T47D (cell line): ENCODE results near the gene NDUFS6.

Source experiments
- DNase-seq, 2 experiments: peaks; one replicate each; pipeline versions ENCODE4 v3.0.0 to v3.0.0-alpha.2; 2011 to 2012; ENCODE audit warnings: low read depth in 1 of 2, low spot score in 1 of 2
- JUND ChIP-seq: IDR thresholded peaks from 2 replicates; pipeline ENCODE4 v1.6.1; 2012; ENCODE audit warnings: low read depth
- in situ Hi-C: cut with HindIII; loops from 2 replicates; pipeline ENCODE4 v1.10.0; 2016; ENCODE audit warnings: low sequenced_read_pairs, low pct_unique_long_range_greater_than_20kb

Gene NDUFS6

DNA sequence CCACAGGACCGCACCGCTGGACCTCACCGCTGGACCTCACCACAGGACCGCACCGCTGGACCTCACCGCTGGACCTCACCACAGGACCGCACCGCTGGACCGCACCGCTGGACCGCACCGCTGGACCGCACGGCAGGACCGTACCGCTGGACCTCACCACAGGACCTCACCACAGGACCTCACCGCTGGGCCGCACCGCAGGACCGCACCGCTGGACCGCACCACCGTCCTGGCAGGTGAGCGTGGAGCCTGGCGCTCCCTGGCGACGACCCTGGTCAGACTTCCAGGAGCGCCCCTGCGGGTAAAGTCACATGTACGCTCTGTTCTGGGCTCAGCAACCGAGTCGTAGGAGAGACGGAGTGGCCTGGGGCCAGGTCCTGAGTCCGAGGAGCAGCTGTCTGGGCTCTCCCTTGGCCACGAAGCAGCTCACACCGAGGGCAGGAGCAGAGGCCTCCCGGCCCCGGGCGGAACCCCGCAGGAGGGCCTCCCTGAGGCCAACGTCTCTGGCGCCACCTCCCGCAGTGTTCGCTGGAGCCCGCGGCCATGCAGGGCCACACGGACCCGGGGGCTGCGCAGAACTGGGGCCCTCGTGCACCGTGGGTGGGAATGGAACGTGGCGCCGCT lies 32.1 kb upstream of the NDUFS6 start:
- in situ Hi-C loops: no loop called here
- no peak for DNase-seq
- TF ChIP-seq JUND: no peak

DNA sequence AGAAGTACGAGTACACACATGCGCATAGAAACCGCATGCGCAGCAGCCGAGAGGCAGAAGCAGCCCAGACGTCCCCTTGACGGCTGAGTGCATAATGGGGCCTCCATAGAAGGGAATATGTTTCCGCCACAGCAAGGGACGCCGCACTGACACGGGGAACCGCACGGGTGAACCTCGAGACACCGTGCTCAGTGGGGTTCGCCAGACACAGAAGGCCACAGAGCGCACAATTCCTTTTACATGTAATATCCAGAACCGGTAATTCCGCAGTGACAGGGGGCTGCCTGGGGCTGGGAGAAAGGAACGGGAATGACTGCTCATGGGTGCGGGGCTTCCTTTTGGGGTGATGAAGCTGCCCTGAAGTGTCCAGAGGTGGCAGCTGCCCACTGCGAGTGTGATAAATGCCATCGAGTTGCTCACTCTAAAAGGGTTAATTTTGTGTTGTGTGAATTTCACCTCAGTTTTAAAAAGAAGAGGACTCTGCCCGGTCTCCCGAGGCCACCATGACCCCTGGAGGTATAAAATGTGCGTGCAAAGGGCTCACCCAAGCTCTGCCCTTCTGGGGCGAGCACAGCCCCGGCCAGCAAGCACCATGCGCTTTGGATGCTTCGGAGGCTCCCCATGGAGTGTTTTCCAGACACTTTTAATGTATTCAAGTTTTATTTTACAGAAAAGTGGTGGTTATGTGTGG lies 31.3 kb upstream of the NDUFS6 start:
- in situ Hi-C loops: no loop called here
- no peak for DNase-seq
- no peak for TF ChIP-seq JUND

GRCh38 chr5:1770443-1770802 lies 30.8 kb upstream of the NDUFS6 start:
- DNase-seq: peak in 1 of 2 experiments; percentile 32
- no peak for TF ChIP-seq JUND
- in situ Hi-C loops: no loop called here

- DNase-seq: peak in 1 of 2 experiments; percentile 50
- in situ Hi-C loops: no loop called here
- no peak for TF ChIP-seq JUND
Observed at GRCh38 chr5:1771149-1772065, 29.8 kb upstream of the NDUFS6 start.

DNA sequence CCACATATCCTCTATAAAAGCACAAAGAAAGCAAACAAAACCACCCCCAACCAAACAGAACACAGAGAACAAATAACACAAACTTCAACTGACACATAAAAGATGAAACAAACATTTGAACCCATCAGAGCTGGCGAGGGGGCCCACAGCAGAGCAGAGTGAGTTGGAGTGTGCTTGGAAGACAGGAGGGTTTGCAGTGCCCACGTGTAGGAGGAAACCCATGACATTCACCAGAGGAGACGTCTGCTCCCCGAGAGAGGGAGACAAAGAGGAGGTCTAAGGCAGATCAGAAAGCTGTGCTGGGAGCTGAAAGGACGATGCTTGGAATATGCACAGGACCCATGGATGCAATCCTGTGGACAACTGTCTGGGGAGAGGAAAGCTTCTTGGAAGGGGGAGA lies 28.6 kb upstream of the NDUFS6 start:
- in situ Hi-C loops: no loop called here
- DNase-seq: peak; percentile 78 to 80
- no peak for TF ChIP-seq JUND

DNA sequence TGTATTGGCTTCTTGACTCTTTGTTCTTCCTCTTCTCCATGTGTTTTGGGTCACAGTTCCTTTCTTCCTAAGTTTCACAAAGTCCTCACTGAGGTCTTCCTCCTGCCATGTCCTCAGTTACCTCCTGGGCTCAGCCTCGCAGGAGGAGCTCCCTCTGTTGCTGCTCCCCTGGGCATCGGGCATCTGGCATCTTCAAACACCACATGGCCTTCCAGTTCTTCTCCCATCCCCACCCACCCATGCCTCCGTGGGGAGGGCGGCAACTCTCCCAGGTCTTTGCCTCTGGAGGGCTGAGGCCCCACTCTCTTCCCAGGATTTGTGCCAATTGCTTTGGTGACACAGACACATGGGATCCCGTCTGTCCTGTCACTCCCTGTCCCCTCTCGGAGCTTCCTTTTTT lies 24.4 kb upstream of the NDUFS6 start:
- in situ Hi-C loops: no loop called here
- no peak for TF ChIP-seq JUND
- no peak for DNase-seq

- DNase-seq: no peak
- TF ChIP-seq JUND: no peak
- in situ Hi-C loops: no loop called here
Observed at GRCh38 chr5:1777281-1778137, 23.7 kb upstream of the NDUFS6 start.

DNA sequence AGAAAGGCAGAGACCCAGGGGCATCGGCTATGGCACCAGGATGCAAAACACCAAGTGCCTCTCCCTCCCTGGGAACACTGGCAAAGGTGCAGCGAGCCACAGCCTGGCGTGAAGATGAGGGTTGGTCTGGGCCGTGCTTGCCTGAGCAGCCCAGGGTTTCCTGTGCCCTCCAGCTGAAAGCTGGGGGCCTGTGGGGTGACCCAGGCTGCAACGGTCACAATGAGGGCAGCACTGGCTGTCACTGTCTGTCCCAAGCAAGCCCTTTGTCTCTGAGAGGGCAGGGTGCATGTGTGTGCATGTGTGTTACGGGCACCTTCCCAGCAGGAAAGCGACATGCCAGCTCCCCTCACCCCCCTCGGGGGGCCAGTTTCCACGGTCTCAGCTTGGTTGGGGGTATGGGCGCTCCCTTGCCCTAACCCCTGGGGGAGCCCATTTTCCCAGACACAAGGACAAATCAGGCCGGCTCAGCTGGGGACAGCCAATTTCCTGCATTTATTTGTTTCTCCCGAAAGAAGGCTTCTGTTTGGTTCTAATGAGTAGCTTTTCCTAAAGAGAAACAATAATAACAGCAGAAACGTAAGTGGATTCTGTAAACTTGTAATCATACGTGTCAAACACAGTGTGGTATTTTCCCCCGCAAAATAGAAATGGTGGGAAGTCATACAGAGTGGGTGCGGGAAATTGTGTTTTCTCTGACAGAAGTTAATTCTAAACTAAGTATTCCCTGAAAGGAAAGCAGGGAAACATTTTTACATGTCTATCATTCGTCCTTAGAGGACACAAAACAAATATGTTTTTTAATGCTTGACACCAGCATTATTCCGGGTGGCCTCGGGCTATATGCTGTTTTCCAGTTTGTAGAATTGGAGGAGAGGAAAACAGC lies 22.8 kb upstream of the NDUFS6 start:
- DNase-seq: no peak
- in situ Hi-C loops: no loop called here
- no peak for TF ChIP-seq JUND

DNA sequence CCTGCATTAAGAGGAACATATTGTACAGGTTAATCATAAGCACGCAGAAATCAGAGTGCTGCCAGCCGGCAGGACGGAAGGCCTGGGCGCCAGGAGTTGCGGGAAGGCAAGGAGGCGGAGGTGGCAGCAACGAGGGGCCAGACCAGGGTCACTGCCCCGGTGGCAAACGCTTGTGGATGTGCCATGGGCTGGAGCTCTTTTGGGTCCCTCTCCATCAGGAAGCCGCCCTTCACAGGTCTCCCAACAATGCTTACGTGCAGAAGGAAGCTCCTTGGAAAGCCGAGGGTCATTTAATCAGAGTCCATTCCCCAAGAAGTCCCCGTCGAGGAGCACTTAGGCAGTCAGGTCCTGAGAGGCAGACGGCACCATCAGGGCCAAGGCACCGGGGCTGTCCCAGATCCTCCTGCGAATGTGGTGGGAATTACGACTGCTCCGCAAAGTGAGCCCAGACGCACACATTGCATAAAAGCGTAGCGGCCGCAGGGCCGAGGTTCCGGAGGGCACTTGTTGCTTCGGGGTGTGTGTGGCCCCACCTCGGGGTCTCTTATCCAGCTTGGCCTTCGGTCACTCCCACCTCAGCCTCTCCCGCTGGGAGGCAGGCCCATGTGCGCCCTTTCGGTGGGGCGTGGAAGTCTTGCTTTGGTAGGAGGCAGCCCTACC lies 22.1 kb upstream of the NDUFS6 start:
- TF ChIP-seq JUND: no peak
- DNase-seq: no peak
- in situ Hi-C loops: no loop called here

- in situ Hi-C loops: no loop called here
- no peak for DNase-seq
- no peak for TF ChIP-seq JUND
Observed at GRCh38 chr5:1779782-1780613, 21.2 kb upstream of the NDUFS6 start.

- in situ Hi-C loops: no loop called here
- TF ChIP-seq JUND: no peak
- DNase-seq: no peak
Observed at GRCh38 chr5:1780614-1780930, 20.6 kb upstream of the NDUFS6 start.
